GM19043 (cell line): Measurements from ENCODE around the gene PHACTR2.
"Not testable (repeated sequence)": the region's sequence is repeated elsewhere in the genome, so short reads cannot be mapped to it uniquely, and the experiment has no call there.

Experiments
- ATAC-seq: cut with Tn5 transposase; IDR thresholded peaks from one replicate; pipeline ENCODE4 v1.9.1; 2021; ENCODE audit warnings: low read depth; ENCODE audit not compliant: unreplicated experiment

The PHACTR2 gene

GRCh38 chr6:143677891-143678791, at the start of gene PHACTR2:
TSS of gene PHACTR2 (plus strand) at chr6:143677965. CDS start at chr6:143678164, 199 bp downstream.
- no peak for ATAC-seq

DNA sequence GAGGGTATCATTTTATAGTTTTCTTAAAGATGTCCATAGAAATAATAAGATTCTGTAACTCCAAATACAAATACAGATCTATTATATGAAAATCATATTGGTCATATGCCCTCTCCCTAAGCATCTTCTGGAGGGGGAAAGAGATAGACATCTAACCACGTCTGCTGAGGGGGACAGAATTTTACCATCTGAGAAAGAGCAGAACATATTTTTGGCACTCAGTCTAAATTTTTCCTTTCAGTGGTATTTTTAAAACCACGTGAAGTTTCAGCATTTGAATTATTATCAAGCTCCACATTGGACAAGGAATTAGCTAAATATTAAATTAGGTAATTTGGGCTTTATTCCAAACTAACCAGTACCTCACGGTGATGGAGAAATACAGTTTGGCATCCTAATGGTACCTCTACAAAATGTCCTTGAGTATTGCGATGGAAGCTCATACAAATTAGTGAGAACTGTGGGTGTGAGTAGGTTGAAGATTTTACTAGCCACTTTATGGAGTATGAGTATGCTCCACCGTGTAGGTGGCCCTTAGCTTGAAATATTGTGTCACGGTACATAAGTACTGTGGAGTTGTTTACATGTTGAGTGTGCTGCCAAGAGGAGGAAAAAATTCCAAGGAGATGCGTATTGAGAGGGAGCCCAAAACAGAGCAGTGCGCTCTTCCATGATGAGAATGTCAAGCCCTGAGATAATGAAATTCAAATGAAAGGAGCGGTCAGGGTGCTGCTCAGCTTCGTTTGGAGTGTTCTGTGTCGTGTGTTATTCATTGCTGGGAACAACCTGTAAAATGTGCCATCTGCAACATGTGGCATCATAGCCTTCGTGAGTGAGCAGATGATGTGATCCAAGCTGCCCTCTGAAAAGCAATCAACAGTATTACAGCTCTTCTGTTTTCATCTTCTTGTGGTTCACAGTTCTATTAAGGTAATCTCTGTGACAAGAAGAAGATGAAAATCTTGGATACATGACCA, 48.4 kb upstream of the PHACTR2 start:
- no peak for ATAC-seq

DNA sequence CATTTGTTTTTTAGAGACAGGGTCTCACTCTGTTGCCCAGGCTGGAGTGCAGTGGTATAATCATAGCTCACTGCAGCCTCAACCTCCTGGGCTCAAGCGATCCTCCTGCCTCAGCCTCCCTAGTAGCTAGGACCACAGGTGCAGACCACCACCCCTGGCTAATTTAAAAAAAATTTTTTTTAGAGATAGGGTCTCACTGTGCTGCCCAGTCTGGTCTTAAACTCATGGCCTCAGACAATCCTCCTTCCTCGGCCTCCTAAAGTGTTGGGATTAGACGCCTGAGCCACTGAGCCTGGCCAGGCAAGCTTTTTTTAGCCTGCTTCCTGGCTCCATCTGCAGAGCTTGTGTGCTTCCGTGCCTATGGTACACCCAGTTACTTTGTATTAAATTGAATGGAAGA, 46.6 kb upstream of the PHACTR2 start:
- not testable (repeated sequence) for ATAC-seq

- no peak for ATAC-seq
Measured at GRCh38 chr6:143632894-143633293, 44.9 kb upstream of the PHACTR2 start.

GRCh38 chr6:143634486-143634885, 43.3 kb upstream of the PHACTR2 start:
- ATAC-seq = no peak

- no peak for ATAC-seq
Measured at GRCh38 chr6:143637691-143638090, 40.1 kb upstream of the PHACTR2 start.

GRCh38 chr6:143642403-143642802, 35.4 kb upstream of the PHACTR2 start:
- no peak for ATAC-seq

DNA sequence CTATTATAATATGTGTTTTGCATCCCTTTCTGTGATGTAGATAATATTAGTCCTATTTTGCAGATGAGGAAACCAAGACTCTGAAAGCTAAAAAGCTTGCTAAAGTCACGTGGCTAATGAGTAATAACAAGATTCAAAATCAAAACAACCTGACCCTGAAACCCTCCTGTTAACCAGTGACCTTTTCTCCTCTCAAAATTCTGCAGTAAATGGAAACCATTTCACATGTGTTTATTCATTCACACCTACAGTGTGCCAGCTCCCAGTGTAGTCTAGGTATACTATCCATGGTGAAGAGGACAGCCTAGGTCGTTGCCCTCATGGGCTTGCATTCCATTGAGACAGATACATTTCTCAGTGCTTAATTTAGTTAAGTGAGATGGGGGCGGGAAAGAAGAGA, 30.6 kb upstream of the PHACTR2 start:
- ATAC-seq = no peak

DNA sequence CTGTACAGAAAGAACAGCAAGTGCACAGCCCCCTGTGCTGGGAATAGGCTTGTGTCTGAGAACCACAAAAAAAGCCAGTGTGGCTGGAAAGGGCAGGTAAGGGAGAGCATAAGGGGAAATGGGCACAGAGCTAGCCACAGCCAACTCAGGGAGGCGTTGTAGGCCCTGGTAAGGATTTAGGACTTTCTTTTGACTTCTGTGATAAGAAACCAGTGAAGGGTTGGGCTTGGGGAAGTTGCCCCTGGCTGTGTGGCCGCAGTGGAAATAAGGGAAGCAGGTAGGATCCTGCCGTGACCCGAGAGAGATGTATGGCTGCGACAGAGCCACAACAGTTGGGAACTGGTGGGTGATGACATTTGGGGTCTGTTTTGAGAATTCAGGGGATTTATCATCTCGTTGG, 30.0 kb upstream of the PHACTR2 start:
- no peak for ATAC-seq

DNA sequence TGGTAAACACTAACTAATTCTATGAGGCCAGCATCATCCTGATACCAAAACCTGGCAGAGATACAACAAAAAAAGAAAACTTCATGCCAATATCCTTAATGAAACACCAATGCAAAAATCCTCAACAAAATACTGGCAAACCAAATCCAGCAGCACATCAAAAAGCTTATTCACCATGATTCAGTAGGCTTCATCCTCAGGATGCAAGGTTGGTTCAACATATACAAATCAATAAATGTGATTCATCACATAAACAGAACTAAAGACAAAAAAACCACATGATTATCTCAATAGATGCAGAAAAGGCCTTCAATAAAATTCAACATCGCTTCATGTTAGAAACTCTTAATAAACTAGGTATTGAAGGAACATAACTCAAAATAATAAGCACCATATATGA, 28.4 kb upstream of the PHACTR2 start:
- ATAC-seq = not testable (repeated sequence)

DNA sequence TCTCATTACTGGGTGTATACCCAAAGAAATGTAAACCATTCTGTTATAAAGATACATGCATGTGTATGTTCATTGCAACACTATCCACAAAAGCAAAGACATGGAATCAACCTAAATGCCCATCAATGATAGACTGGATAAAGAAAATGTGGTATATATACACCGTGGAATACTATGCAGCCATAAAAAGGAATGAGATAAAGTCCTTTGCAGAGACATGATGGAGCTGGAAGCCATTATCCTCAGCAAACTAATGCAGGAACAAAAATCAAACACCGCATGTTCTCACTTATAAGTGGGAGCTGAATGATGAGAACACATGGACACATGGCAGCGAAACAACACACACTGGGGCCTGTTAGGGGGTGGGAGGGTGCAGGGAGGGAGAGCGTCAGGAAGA, 26.4 kb upstream of the PHACTR2 start:
- not testable (repeated sequence) for ATAC-seq

DNA sequence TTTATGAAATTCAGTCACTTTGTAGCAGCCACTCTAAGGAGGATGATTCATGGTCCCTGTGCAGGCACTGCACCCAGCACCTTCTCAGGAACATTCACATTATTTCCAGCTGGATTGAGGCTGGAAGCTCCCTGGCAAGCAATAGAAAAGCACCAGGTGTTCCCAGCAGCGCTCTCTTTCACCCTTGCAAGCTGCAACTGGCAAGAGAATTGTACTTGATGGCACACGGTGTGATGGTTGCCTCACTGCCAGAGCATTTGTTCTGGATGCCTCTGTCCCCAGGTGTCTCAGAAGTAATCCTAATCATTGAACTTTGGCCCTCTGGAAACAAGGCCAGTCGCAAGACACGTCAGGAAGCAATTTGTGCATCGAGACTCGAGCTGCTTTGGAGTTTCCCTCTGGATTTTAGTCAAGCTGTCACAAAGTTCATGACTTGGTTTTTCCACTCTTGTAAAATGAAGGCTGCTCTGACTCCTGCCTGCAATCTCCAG, 24.9 kb upstream of the PHACTR2 start:
- no peak for ATAC-seq

- ATAC-seq = no peak
Measured at GRCh38 chr6:143655541-143655940, 22.2 kb upstream of the PHACTR2 start.

DNA sequence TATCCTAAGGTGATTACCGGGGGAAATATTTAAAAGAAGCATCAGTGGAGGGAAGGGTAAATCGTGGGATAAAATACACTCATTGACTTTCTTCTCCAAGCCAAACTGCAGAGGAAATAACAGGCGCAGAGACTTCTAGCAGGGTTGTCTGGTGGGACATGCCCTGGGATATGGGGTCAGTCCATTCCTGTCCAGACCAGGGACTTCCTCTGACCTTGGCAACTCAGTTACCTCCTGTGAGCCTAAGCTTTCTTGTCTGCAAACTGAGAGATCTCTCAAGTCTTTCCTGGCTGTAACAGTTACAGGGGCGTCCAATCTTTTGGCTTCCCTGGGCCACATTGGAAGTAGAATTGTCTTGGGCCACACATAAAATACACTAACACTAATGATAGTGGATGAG, 21.7 kb upstream of the PHACTR2 start:
- ATAC-seq = no peak

DNA sequence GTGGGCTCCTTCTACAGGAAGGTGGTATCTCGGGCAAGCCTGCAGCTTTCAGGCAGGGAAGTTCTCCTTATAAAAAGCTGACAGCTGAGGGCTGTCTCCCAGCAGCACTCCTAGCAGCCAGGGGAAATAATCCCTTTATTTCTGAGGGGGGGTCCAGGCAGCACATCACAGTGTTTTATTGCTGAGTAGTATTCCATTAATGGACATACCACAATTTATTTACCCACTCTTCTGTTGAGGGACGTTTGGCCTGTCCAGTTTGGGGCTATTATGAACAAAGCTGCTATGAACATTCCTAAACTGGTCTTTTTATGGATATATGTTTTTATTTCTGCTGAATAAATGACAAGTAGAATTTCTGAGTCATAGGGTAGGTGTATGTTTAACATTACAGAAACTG, 20.0 kb upstream of the PHACTR2 start:
- no peak for ATAC-seq

- not testable (repeated sequence) for ATAC-seq
Measured at GRCh38 chr6:143660170-143660569, 17.6 kb upstream of the PHACTR2 start.

GRCh38 chr6:143664171-143664570, 13.6 kb upstream of the PHACTR2 start:
- no peak for ATAC-seq

- ATAC-seq = not testable (repeated sequence)
Measured at GRCh38 chr6:143666007-143666406, 11.8 kb upstream of the PHACTR2 start.

DNA sequence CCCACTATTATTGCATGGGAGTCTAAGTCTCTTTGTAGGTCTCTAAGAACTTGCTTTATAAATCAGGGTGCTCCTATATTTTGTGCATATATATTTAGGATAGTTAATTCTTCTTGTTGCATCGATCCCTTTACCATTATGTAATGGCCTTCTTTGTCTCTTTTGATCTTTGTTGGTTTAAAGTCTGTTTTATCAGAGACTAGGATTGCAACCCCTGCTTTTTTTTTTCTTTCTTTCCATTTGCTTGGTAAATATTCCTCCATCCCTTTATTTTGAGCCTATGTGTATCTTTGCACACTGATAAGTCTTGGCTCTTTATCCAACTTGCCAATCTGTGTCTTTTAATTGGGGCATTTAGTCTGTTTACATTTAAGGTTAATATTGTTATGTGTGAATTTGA, 8.3 kb upstream of the PHACTR2 start:
- ATAC-seq = not testable (repeated sequence)

GRCh38 chr6:143673669-143674068, 4.1 kb upstream of the PHACTR2 start:
- ATAC-seq = no peak
